ENCODE data around the gene ATAD2B.
A peak's percentile ranks its signal among the peaks of the same experiment; 100 is the strongest.

The ATAD2B gene

GRCh38 chr2:23719716-23720115 is 207.2 kb downstream of the ATAD2B start:
- no peak for DNase-seq (ENCODE audit: low read depth)
- TF ChIP-seq CTCF (IDR thresholded peaks at IDR 0.05; ENCODE audit: low read depth, low read length), result no peak
- TF ChIP-seq MYC (IDR thresholded peaks at IDR 0.05; ENCODE audit: low read depth, low read length), result no peak
- TF ChIP-seq MAX (IDR thresholded peaks at IDR 0.05; ENCODE audit: low read depth, low read length), result no peak
- TF ChIP-seq POLR2A (IDR thresholded peaks at IDR 0.05; ENCODE audit: extremely low read depth, insufficient read length), result no peak
- no peak overlapping the region for H3K4me3 ChIP-seq (ENCODE audit: low read depth, low read length)

GRCh38 chr2:23718931-23719700 is 207.8 kb downstream of the ATAD2B start:
- no peak for DNase-seq (ENCODE audit: low read depth)
- no peak overlapping the region for H3K4me3 ChIP-seq (ENCODE audit: low read depth, low read length)
- TF ChIP-seq MAX (IDR thresholded peaks at IDR 0.05; ENCODE audit: low read depth, low read length), result no peak

GRCh38 chr2:23713351-23713750 is 213.6 kb downstream of the ATAD2B start:
- H3K4me3 ChIP-seq (ENCODE audit: low read depth, low read length), result no peak overlapping the region
- TF ChIP-seq CTCF (IDR thresholded peaks at IDR 0.05; ENCODE audit: low read depth, low read length), result no peak
- TF ChIP-seq MYC (IDR thresholded peaks at IDR 0.05; ENCODE audit: low read depth, low read length), result no peak
- no peak for TF ChIP-seq MAX (IDR thresholded peaks at IDR 0.05; ENCODE audit: low read depth, low read length)
- TF ChIP-seq POLR2A (IDR thresholded peaks at IDR 0.05; ENCODE audit: extremely low read depth, insufficient read length), result no peak
- DNase-seq (ENCODE audit: low read depth), result peak; percentile 79

GRCh38 chr2:23712756-23713151 is 214.2 kb downstream of the ATAD2B start:
- H3K4me3 ChIP-seq (ENCODE audit: low read depth, low read length), result no peak overlapping the region
- TF ChIP-seq CTCF (IDR thresholded peaks at IDR 0.05; ENCODE audit: low read depth, low read length) (no peak), POLR2A (IDR thresholded peaks at IDR 0.05; ENCODE audit: extremely low read depth, insufficient read length) (no peak), MYC (IDR thresholded peaks at IDR 0.05; ENCODE audit: low read depth, low read length) (no peak), MAX (IDR thresholded peaks at IDR 0.05; ENCODE audit: low read depth, low read length) (no peak)
- DNase-seq (ENCODE audit: low read depth), result no peak

GRCh38 chr2:23711979-23712755 is 214.8 kb downstream of the ATAD2B start:
- H3K4me3 ChIP-seq (ENCODE audit: low read depth, low read length), result no peak overlapping the region
- TF ChIP-seq POLR2A (IDR thresholded peaks at IDR 0.05; ENCODE audit: extremely low read depth, insufficient read length) (no peak), MAX (IDR thresholded peaks at IDR 0.05; ENCODE audit: low read depth, low read length) (no peak), MYC (IDR thresholded peaks at IDR 0.05; ENCODE audit: low read depth, low read length) (no peak), CTCF (IDR thresholded peaks at IDR 0.05; ENCODE audit: low read depth, low read length) (no peak)
- no peak for DNase-seq (ENCODE audit: low read depth)

- DNase-seq (ENCODE audit: low read depth), result no peak
- H3K4me3 ChIP-seq (ENCODE audit: low read depth, low read length), result no peak overlapping the region
- TF ChIP-seq CTCF (IDR thresholded peaks at IDR 0.05; ENCODE audit: low read depth, low read length), result no peak
- no peak for TF ChIP-seq MAX (IDR thresholded peaks at IDR 0.05; ENCODE audit: low read depth, low read length)
- no peak for TF ChIP-seq POLR2A (IDR thresholded peaks at IDR 0.05; ENCODE audit: extremely low read depth, insufficient read length)
- TF ChIP-seq MYC (IDR thresholded peaks at IDR 0.05; ENCODE audit: low read depth, low read length), result no peak
Observed at GRCh38 chr2:23709311-23709710, 217.6 kb downstream of the ATAD2B start.

All from NB4 (cell line).